Neuronal stem cell (in vitro differentiated cells): ENCODE results near the gene P2RY12.

Experiments
- DNase-seq: peaks from one replicate; pipeline ENCODE4 v3.0.0-alpha.2; 2013; ENCODE audit warnings: low spot score
- H2AFZ ChIP-seq: one replicate; pipeline ENCODE4 v1.6.1; 2013; ENCODE audit warnings: mild to moderate bottlenecking, low read length, inconsistent platforms
- H2AK5ac ChIP-seq: 2 replicates; pipeline ENCODE4 v1.6.1; 2013; ENCODE audit warnings: low read depth, mild to moderate bottlenecking, inconsistent platforms, low read length, moderate library complexity, mixed read lengths
- H2BK120ac ChIP-seq: 2 replicates; pipeline ENCODE4 v1.6.1; 2013; ENCODE audit warnings: low read depth, mild to moderate bottlenecking, inconsistent platforms, low read length, moderate library complexity, mixed read lengths
- H2BK12ac ChIP-seq: one replicate; pipeline ENCODE4 v1.6.1; 2013; ENCODE audit warnings: low read length, inconsistent platforms
- H2BK15ac ChIP-seq: 2 replicates; pipeline ENCODE4 v1.6.1; 2013; ENCODE audit warnings: mild to moderate bottlenecking, low read length, inconsistent platforms, mixed read lengths
- H2BK5ac ChIP-seq: one replicate; pipeline ENCODE4 v1.6.1; 2013; ENCODE audit warnings: inconsistent platforms, mild to moderate bottlenecking, low read length, moderate library complexity
- H3K14ac ChIP-seq: one replicate; pipeline ENCODE4 v1.6.1; 2013; ENCODE audit warnings: low read length, inconsistent platforms
- H3K18ac ChIP-seq: 2 replicates; pipeline ENCODE4 v1.6.1; 2013; ENCODE audit warnings: low read length, inconsistent platforms
- H3K23ac ChIP-seq: 2 replicates; pipeline ENCODE4 v1.6.1; 2013; ENCODE audit warnings: low read depth, mild to moderate bottlenecking, mixed read lengths, low read length, inconsistent platforms; ENCODE audit not compliant: poor library complexity
- H3K27ac ChIP-seq: replicated peaks from 3 replicates; pipeline ENCODE4 v1.5.1; 2013; ENCODE audit warnings: low read length, inconsistent platforms
- H3K27me3 ChIP-seq, 3 experiments: 2 replicates each; pipeline ENCODE4 v1.6.1; 2013; ENCODE audit warnings: low read length in 3 of 3, mild to moderate bottlenecking in 2 of 3, inconsistent platforms in 1 of 3, low read depth in 1 of 3, mixed read lengths in 1 of 3, moderate library complexity in 1 of 3; ENCODE audit not compliant: control insufficient read depth in 3 of 3, insufficient read depth in 3 of 3
- H3K36me3 ChIP-seq, 2 donors: replicated peaks in 1 of 2; 2 replicates each; pipeline ENCODE4 v1.6.1; 2013; ENCODE audit warnings: low read length in 2 of 2; ENCODE audit not compliant: control insufficient read depth in 2 of 2, insufficient read depth in 2 of 2
- H3K4ac ChIP-seq: 2 replicates; pipeline ENCODE4 v1.6.1; 2013; ENCODE audit warnings: inconsistent platforms, mild to moderate bottlenecking, low read length, moderate library complexity
- H3K4me1 ChIP-seq, 2 donors: 1 replicate in 1 of 2; 2 replicates in 1 of 2; pipeline ENCODE4 v1.6.1; 2013; ENCODE audit warnings: low read length in 2 of 2, low read depth in 1 of 2; ENCODE audit not compliant: control insufficient read depth in 2 of 2, insufficient read depth in 1 of 2
- H3K4me2 ChIP-seq: one replicate; pipeline ENCODE4 v1.6.1; 2013; ENCODE audit warnings: mild to moderate bottlenecking, low read length, inconsistent platforms; ENCODE audit not compliant: insufficient read depth, poor library complexity, severe bottlenecking
- H3K4me3 ChIP-seq, 2 donors: 2 replicates each; pipeline ENCODE4 v1.5.1; 2013; ENCODE audit warnings: low read length in 2 of 2, mild to moderate bottlenecking in 2 of 2, inconsistent platforms in 1 of 2, moderate library complexity in 1 of 2
- H3K79me1 ChIP-seq: one replicate; pipeline ENCODE4 v1.6.1; 2013; ENCODE audit warnings: low read depth, mild to moderate bottlenecking, inconsistent platforms, low read length, moderate library complexity
- H3K9ac ChIP-seq: one replicate; pipeline ENCODE4 v1.6.1; 2013; ENCODE audit warnings: mild to moderate bottlenecking, low read depth, low read length, inconsistent platforms; ENCODE audit not compliant: poor library complexity
- H3K9me3 ChIP-seq, 2 donors: replicated peaks in 1 of 2; 2 replicates each; pipeline versions ENCODE3 to v1.6.1; 2013; ENCODE audit warnings: low read length in 2 of 2, mild to moderate bottlenecking in 2 of 2, inconsistent platforms in 1 of 2, low read depth in 1 of 2, mixed read lengths in 1 of 2, moderate library complexity in 1 of 2; ENCODE audit not compliant: control insufficient read depth in 2 of 2, insufficient read depth in 1 of 2
- H4K8ac ChIP-seq: one replicate; pipeline ENCODE4 v1.6.1; 2013; ENCODE audit warnings: low read depth, mild to moderate bottlenecking, inconsistent platforms, low read length, moderate library complexity
- H4K91ac ChIP-seq: one replicate; pipeline ENCODE4 v1.6.1; 2013; ENCODE audit warnings: low read length, low read depth, mild to moderate bottlenecking, inconsistent platforms; ENCODE audit not compliant: poor library complexity
- WGBS, 2 donors: extraction: QIAGEN DNeasy Blood & Tissue Kit; methylation state at CpG; one replicate each; pipeline ENCODE4 v1.1.7; 2013; ENCODE audit warnings: missing lambda C conversion rate in 2 of 2, mixed read lengths in 1 of 2; ENCODE audit not compliant: insufficient read length in 2 of 2, insufficient replicate concordance in 1 of 2; ENCODE audit errors: extremely low coverage in 2 of 2; 5-methylcytosine and 5-hydroxymethylcytosine counted together

Gene P2RY12

DNA sequence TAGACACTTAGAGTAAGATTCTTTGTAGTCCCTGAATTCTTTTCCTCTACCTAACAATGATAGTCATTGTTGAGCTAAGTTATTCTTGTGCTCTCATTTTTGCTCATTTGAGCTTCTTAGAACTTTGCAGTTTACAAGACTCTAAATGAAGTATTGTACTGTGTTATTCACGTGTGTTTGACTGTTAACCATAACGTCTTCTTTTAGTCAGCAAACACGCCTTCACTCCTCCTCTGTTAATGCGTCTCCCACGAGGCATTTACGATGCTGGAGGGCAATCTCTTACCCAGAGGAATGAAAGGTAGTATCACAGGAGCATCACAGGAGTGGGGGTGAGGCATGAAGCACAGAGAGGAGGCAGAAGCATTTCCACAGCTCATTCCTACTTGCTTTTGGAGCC, 91.4 kb downstream of the P2RY12 start:
- no CpG with 5 or more reads among the region's 6 CpGs for WGBS, 2 donors
- Histone ChIP-seq H3K36me3 (no peaks in the 10 kb centered on the region), H2AFZ (no peak overlapping the region), H3K79me1 (no peaks in the 10 kb centered on the region), H4K91ac (no peak overlapping the region), H3K18ac (no peak overlapping the region), H3K14ac (no peak overlapping the region), H3K27me3 (no peaks in the 10 kb centered on the region), H2BK15ac (no peak overlapping the region), H3K4me1 (peaks cover 0 to 1% of the 10 kb centered on the region in 2 donors), H4K8ac (no peak overlapping the region), H2BK5ac (no peak overlapping the region), H3K4me2 (no peak overlapping the region), H3K4me3 (no peak overlapping the region), H3K27ac (no peak overlapping the region), H2AK5ac (no peak overlapping the region), H2BK12ac (no peak overlapping the region), H3K9me3 (no peaks in the 10 kb centered on the region), H3K4ac (no peak overlapping the region), H3K9ac (no peak overlapping the region), H3K23ac (no peak overlapping the region), H2BK120ac (no peak overlapping the region)
- no peak for DNase-seq

DNA sequence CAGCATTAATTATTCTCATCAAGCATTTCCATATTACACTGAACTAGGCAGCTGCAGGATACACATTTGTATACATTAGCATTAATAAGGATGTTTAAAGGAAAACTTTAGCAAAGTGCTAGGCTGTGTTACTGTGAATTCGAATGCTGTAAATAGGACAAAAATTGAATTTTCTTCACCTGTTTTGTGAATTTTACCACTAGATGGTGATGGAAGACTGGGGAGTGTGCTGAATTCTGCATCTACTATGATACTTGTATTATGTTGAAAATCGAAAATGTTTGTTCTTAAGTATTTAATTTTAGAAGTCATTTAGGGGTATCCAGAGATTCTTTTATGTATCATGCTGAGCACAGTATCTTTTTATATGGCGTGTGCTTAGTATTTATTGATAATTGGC, 93.9 kb downstream of the P2RY12 start:
- H4K8ac ChIP-seq: no peak overlapping the region
- no peak overlapping the region for H3K4me2 ChIP-seq
- no peak for DNase-seq
- no peaks in the 10 kb centered on the region for H3K36me3 ChIP-seq
- no peak overlapping the region for H2AK5ac ChIP-seq
- H2BK15ac ChIP-seq: no peak overlapping the region
- H3K27me3 ChIP-seq: no peaks in the 10 kb centered on the region
- no peak overlapping the region for H3K18ac ChIP-seq
- no peak overlapping the region for H3K14ac ChIP-seq
- no peak overlapping the region for H2BK12ac ChIP-seq
- H2BK5ac ChIP-seq: no peak overlapping the region
- H3K79me1 ChIP-seq: no peaks in the 10 kb centered on the region
- H2BK120ac ChIP-seq: no peak overlapping the region
- H3K4me3 ChIP-seq: no peak overlapping the region
- no peak overlapping the region for H3K4ac ChIP-seq
- no peak overlapping the region for H4K91ac ChIP-seq
- H3K27ac ChIP-seq: no peak overlapping the region
- no CpG with 5 or more reads among the region's 3 CpGs for WGBS, 2 donors
- no peak overlapping the region for H2AFZ ChIP-seq
- no peaks in the 10 kb centered on the region for H3K9me3 ChIP-seq
- no peak overlapping the region for H3K9ac ChIP-seq
- no peak overlapping the region for H3K23ac ChIP-seq
- H3K4me1 ChIP-seq: peaks cover 0 to 1% of the 10 kb centered on the region in 2 donors

DNA sequence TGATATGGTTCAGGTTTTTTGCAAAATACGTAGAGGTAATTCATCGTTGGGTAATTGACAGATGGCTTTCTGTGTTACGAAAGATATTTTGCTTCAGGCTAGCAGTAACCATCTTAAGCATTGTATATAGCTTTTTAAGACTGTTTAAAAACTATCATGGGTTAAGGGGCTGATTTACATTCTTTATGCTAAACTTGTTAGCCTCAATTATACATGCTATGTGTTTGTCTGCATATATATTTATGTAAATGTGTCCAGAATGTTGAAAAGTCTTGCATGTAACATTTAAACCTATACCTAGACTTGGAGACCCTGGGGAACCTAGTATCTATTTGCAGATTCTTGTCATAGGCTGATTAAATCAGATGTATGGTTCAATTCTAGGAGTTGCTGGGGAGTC, 95.1 kb downstream of the P2RY12 start:
- Histone ChIP-seq H3K79me1 (no peaks in the 10 kb centered on the region), H3K27ac (no peak overlapping the region), H2BK15ac (no peak overlapping the region), H2BK5ac (no peak overlapping the region), H3K9ac (no peak overlapping the region), H2AFZ (no peak overlapping the region), H4K8ac (no peak overlapping the region), H3K23ac (no peak overlapping the region), H2AK5ac (no peak overlapping the region), H3K9me3 (no peaks in the 10 kb centered on the region), H3K4me3 (no peak overlapping the region), H3K4ac (no peak overlapping the region), H3K4me2 (no peak overlapping the region), H3K36me3 (no peaks in the 10 kb centered on the region), H3K14ac (no peak overlapping the region), H3K18ac (no peak overlapping the region), H2BK12ac (no peak overlapping the region), H2BK120ac (no peak overlapping the region), H4K91ac (no peak overlapping the region), H3K4me1 (peaks cover 0 to 1% of the 10 kb centered on the region in 2 donors), H3K27me3 (no peaks in the 10 kb centered on the region)
- WGBS, 2 donors: no CpG with 5 or more reads among the region's 3 CpGs
- DNase-seq: no peak
